ENCODE data around the gene P2RX7. TPM values are rescaled to one million over a fixed set of nuclear protein-coding genes. Genes with fewer than 3 reads are reported as not detected.
"Not testable (repeated sequence)": the region's sequence is repeated elsewhere in the genome, so short reads cannot be mapped to it uniquely, and the experiment has no call there.

P2RX7 gene
- polyA plus RNA-seq, 6 donors from 2014 or later, result 0.10 to 3.2 (median 1.4) TPM

GRCh38 chr12:121131941-121132341 lies 735 bp upstream of the P2RX7 start:
- Mint-ChIP-seq H3K9me3 (peaks cover 0 to 2% (median 0%) of the 10 kb centered on the region in 7 donors), H3K36me3 (no peaks in the 10 kb centered on the region), H3K4me1 (peaks cover 59 to 67% (median 60%) of the 10 kb centered on the region in 3 donors), H3K27me3 (no peaks in the 10 kb centered on the region), H3K4me3 (peak overlapping the region in 7 of 8 donors; percentile 51 to 95 (median 87)), H3K27ac (peak overlapping the region in 4 of 6 donors; percentile 28 to 85 (median 76))
- DNase-seq (no peak), ATAC-seq (ENCODE audit: low read depth in 2 of 2) (no peak)

GRCh38 chr12:121133838-121134237 lies 1.2 kb downstream of the P2RX7 start:
- DNase-seq (no peak), ATAC-seq (ENCODE audit: low read depth in 2 of 2) (no peak)
- H3K27me3 Mint-ChIP-seq, result no peaks in the 10 kb centered on the region
- peak overlapping the region; percentile 44 to 95 (median 88) for H3K4me3 Mint-ChIP-seq
- H3K36me3 Mint-ChIP-seq, result no peaks in the 10 kb centered on the region
- H3K4me1 Mint-ChIP-seq, result peaks cover 44 to 48% (median 47%) of the 10 kb centered on the region in 3 donors
- peaks cover 0 to 2% (median 0%) of the 10 kb centered on the region in 7 donors for H3K9me3 Mint-ChIP-seq
- H3K27ac Mint-ChIP-seq, result peak overlapping the region in 3 of 6 donors; percentile 20 to 93 (median 77)

GRCh38 chr12:121135320-121135719 lies 2.6 kb downstream of the P2RX7 start:
- no peak for DNase-seq
- no peak for ATAC-seq (ENCODE audit: low read depth in 2 of 2)
- Mint-ChIP-seq H3K27ac (peak overlapping the region in 1 of 6 donors; percentile 29), H3K4me1 (peaks cover 30 to 36% (median 34%) of the 10 kb centered on the region in 3 donors), H3K27me3 (no peaks in the 10 kb centered on the region), H3K9me3 (no peaks in the 10 kb centered on the region), H3K36me3 (no peaks in the 10 kb centered on the region), H3K4me3 (no peak overlapping the region)

- DNase-seq (no peak), ATAC-seq (ENCODE audit: low read depth in 2 of 2) (no peak)
- Mint-ChIP-seq H3K4me3 (no peak overlapping the region), H3K27me3 (no peaks in the 10 kb centered on the region), H3K9me3 (peaks cover 0 to 4% (median 0%) of the 10 kb centered on the region in 7 donors), H3K27ac (no peak overlapping the region), H3K36me3 (peaks cover 0 to 4% of the 10 kb centered on the region in 2 donors), H3K4me1 (peaks cover 21 to 26% (median 22%) of the 10 kb centered on the region in 3 donors)
These were observed 4.8 kb downstream of the P2RX7 start for GRCh38 chr12:121137512-121137911.

- Mint-ChIP-seq H3K27ac (no peak overlapping the region), H3K36me3 (peaks cover 0 to 5% of the 10 kb centered on the region in 2 donors), H3K4me3 (no peak overlapping the region), H3K4me1 (peaks cover 13 to 18% (median 14%) of the 10 kb centered on the region in 3 donors), H3K9me3 (peaks cover 0 to 5% (median 0%) of the 10 kb centered on the region in 7 donors), H3K27me3 (no peaks in the 10 kb centered on the region)
- ATAC-seq (ENCODE audit: low read depth in 2 of 2), result no peak
- no peak for DNase-seq
These were observed 5.6 kb downstream of the P2RX7 start for GRCh38 chr12:121138284-121138683.

- no peak for ATAC-seq (ENCODE audit: low read depth in 2 of 2)
- H3K27ac Mint-ChIP-seq, result no peak overlapping the region
- peaks cover 0 to 5% of the 10 kb centered on the region in 2 donors for H3K36me3 Mint-ChIP-seq
- H3K27me3 Mint-ChIP-seq, result no peaks in the 10 kb centered on the region
- H3K9me3 Mint-ChIP-seq, result peaks cover 0 to 5% (median 0%) of the 10 kb centered on the region in 7 donors
- DNase-seq, result no peak
- H3K4me1 Mint-ChIP-seq, result peaks cover 9 to 15% (median 10%) of the 10 kb centered on the region in 3 donors
- no peak overlapping the region for H3K4me3 Mint-ChIP-seq
These were observed 6.6 kb downstream of the P2RX7 start for GRCh38 chr12:121139286-121139685.

- Mint-ChIP-seq H3K36me3 (peaks cover 0 to 5% of the 10 kb centered on the region in 2 donors), H3K4me3 (no peak overlapping the region), H3K27ac (peak overlapping the region in 1 of 6 donors; percentile 57), H3K4me1 (peaks cover 12 to 27% (median 17%) of the 10 kb centered on the region in 3 donors), H3K27me3 (no peaks in the 10 kb centered on the region), H3K9me3 (peaks cover 0 to 10% (median 1%) of the 10 kb centered on the region in 7 donors)
- ATAC-seq (ENCODE audit: low read depth in 2 of 2) (no peak), DNase-seq (no peak)
These were observed 9.7 kb downstream of the P2RX7 start for GRCh38 chr12:121142171-121142950.

GRCh38 chr12:121144416-121144914 lies 11.8 kb downstream of the P2RX7 start:
- peaks cover 0 to 5% of the 10 kb centered on the region in 2 donors for H3K36me3 Mint-ChIP-seq
- ATAC-seq (ENCODE audit: low read depth in 2 of 2), result no peak

GRCh38 chr12:121145221-121145620 lies 12.5 kb downstream of the P2RX7 start:
- H3K9me3 Mint-ChIP-seq, result peaks cover 0 to 10% (median 5%) of the 10 kb centered on the region in 7 donors
- H3K4me3 Mint-ChIP-seq, result no peak overlapping the region
- peaks cover 12 to 22% (median 17%) of the 10 kb centered on the region in 3 donors for H3K4me1 Mint-ChIP-seq
- DNase-seq (no peak), ATAC-seq (ENCODE audit: low read depth in 2 of 2) (no peak)
- peaks cover 0 to 5% of the 10 kb centered on the region in 2 donors for H3K36me3 Mint-ChIP-seq
- peak overlapping the region in 3 of 6 donors; percentile 5 to 33 (median 24) for H3K27ac Mint-ChIP-seq
- H3K27me3 Mint-ChIP-seq, result no peaks in the 10 kb centered on the region

More at GRCh38 chr12:121144416-121144914, 11.8 kb downstream of the P2RX7 start:
- Mint-ChIP-seq H3K4me1 (peaks cover 12 to 22% (median 17%) of the 10 kb centered on the region in 3 donors), H3K27ac (peak overlapping the region in 3 of 6 donors; percentile 14 to 58 (median 28)), H3K9me3 (peaks cover 0 to 10% (median 3%) of the 10 kb centered on the region in 7 donors), H3K4me3 (no peak overlapping the region), H3K27me3 (no peaks in the 10 kb centered on the region)
- DNase-seq, result no peak

- Mint-ChIP-seq H3K4me1 (peaks cover 8 to 15% (median 11%) of the 10 kb centered on the region in 3 donors), H3K27ac (peak overlapping the region in 1 of 6 donors; percentile 59)
- not testable (repeated sequence) for H3K4me3 Mint-ChIP-seq; H3K27me3 Mint-ChIP-seq; H3K9me3 Mint-ChIP-seq; H3K36me3 Mint-ChIP-seq; DNase-seq; ATAC-seq (ENCODE audit: low read depth in 2 of 2)
These were observed 16.6 kb downstream of the P2RX7 start for GRCh38 chr12:121149289-121149688.

- DNase-seq, result no peak
- ATAC-seq (ENCODE audit: low read depth in 2 of 2), result no peak
- H3K36me3 Mint-ChIP-seq, result peaks cover 0 to 9% of the 10 kb centered on the region in 2 donors
- H3K4me3 Mint-ChIP-seq, result no peak overlapping the region
- peaks cover 0 to 6% (median 2%) of the 10 kb centered on the region in 7 donors for H3K9me3 Mint-ChIP-seq
- peaks cover 0 to 8% (median 5%) of the 10 kb centered on the region in 3 donors for H3K4me1 Mint-ChIP-seq
- peak overlapping the region in 1 of 6 donors; percentile 75 for H3K27ac Mint-ChIP-seq
- no peaks in the 10 kb centered on the region for H3K27me3 Mint-ChIP-seq
These were observed 22.2 kb downstream of the P2RX7 start for GRCh38 chr12:121154793-121155375.

GRCh38 chr12:121156365-121156764 lies 23.7 kb downstream of the P2RX7 start:
- peaks cover 0 to 9% of the 10 kb centered on the region in 2 donors for H3K36me3 Mint-ChIP-seq
- H3K27ac Mint-ChIP-seq, result no peak overlapping the region
- H3K9me3 Mint-ChIP-seq, result peaks cover 0 to 6% (median 2%) of the 10 kb centered on the region in 7 donors
- DNase-seq (no peak), ATAC-seq (ENCODE audit: low read depth in 2 of 2) (no peak)
- no peaks in the 10 kb centered on the region for H3K27me3 Mint-ChIP-seq
- H3K4me1 Mint-ChIP-seq, result peaks cover 0 to 12% (median 10%) of the 10 kb centered on the region in 3 donors
- H3K4me3 Mint-ChIP-seq, result no peak overlapping the region

- peaks cover 0 to 6% (median 2%) of the 10 kb centered on the region in 7 donors for H3K9me3 Mint-ChIP-seq
- ATAC-seq (ENCODE audit: low read depth in 2 of 2) (no peak), DNase-seq (no peak)
- peaks cover 0 to 9% of the 10 kb centered on the region in 2 donors for H3K36me3 Mint-ChIP-seq
- no peaks in the 10 kb centered on the region for H3K27me3 Mint-ChIP-seq
- peaks cover 0 to 12% (median 10%) of the 10 kb centered on the region in 3 donors for H3K4me1 Mint-ChIP-seq
- peak overlapping the region in 1 of 8 donors; percentile 1 for H3K4me3 Mint-ChIP-seq
- H3K27ac Mint-ChIP-seq, result no peak overlapping the region
These were observed 25.4 kb downstream of the P2RX7 start for GRCh38 chr12:121158085-121158484.
